Testis (tissue), 3 donors: ENCODE measurements around the gene CAPN1. TPM values are rescaled to one million over a fixed set of nuclear protein-coding genes. Genes with fewer than 3 reads are reported as not detected.

Source experiments
- DNase-seq: peaks from one replicate; pipeline ENCODE4 v3.0.0-alpha.2; 2019
- H3K27ac ChIP-seq, 2 donors: fragments of 200-600 bp; sonication (generic); one replicate each; pipeline ENCODE4 v1.5.1; 2019
- H3K27me3 ChIP-seq: fragments of 200-600 bp; sonication (generic); one replicate; pipeline ENCODE4 v1.5.1; 2019
- H3K36me3 ChIP-seq: fragments of 200-600 bp; sonication (generic); one replicate; pipeline ENCODE4 v1.5.1; 2017; ENCODE audit warnings: low read depth; ENCODE audit errors: missing control alignments
- H3K4me1 ChIP-seq: fragments of 200-600 bp; sonication (generic); one replicate; pipeline ENCODE4 v1.5.1; 2019
- H3K4me3 ChIP-seq, 2 donors: fragments of 200-600 bp; sonication (generic); one replicate each; pipeline ENCODE4 v1.5.1; 2017 to 2019
- H3K9me3 ChIP-seq: fragments of 200-600 bp; sonication (generic); one replicate; pipeline ENCODE4 v1.5.1; 2017
- POLR2A ChIP-seq: fragments of 450-650 bp; IDR thresholded peaks from one replicate; pipeline ENCODE4 v1.6.1; 2017; ENCODE audit warnings: antibody characterized with exemption, mild to moderate bottlenecking, moderate library complexity
- WGBS, 2 donors: methylation state at CpG; one replicate each; pipeline ENCODE4 v1.1.5; 2018; 5-methylcytosine and 5-hydroxymethylcytosine counted together
- intact Hi-C: fragments of 100-400 bp; cut with DNase I; formaldehyde crosslinking; loops from one replicate; pipeline ENCODE4 v1.15.1; 2023; ENCODE audit warnings: low total_unique reads
- polyA plus RNA-seq: library from polyadenylated mRNA; stranded (reverse); fragments of 350-450 nt; fragmentation: Illumina TruSeq; extraction: RNeasy Lipid Tissue Mini Kit (QIAGEN cat#74804); gene quantifications from one replicate; pipeline ENCODE4 v1.2.3, GENCODE V29; 2014; ENCODE audit warnings: low read depth, low replicate concordance; ENCODE audit not compliant: insufficient read depth
- total RNA-seq, 2 donors: library from RNA; depleted of rRNA; stranded (reverse); fragments of >200 nt; gene quantifications; one replicate each; pipeline ENCODE4 v1.2.3, GENCODE V29; 2016
- TF ChIP-seq, protein P1 (sequence below), 3 experiments: fragments of 450-650 bp in 2 of 3; fragments of 200-600 bp in 1 of 3; sonication (generic) in 1 of 3; IDR thresholded peaks; one replicate each; pipeline ENCODE4 v1.5.1; 2016 to 2019; ENCODE audit warnings: antibody characterized with exemption in 3 of 3, mild to moderate bottlenecking in 2 of 3, moderate library complexity in 1 of 3

CAPN1 gene
- total and polyA plus RNA-seq, 3 donors from 2014 or later, result 27.3 to 85.3 (median 36.2) TPM

GRCh38 chr11:65188486-65188885 lies 6.8 kb downstream of the CAPN1 start:
- no peak for DNase-seq

GRCh38 chr11:65189191-65189590 lies 7.5 kb downstream of the CAPN1 start:
- H3K9me3 ChIP-seq, result no peaks in the 10 kb centered on the region
- no peak overlapping the region for H3K4me3 ChIP-seq
- H3K27ac ChIP-seq, result no peak overlapping the region
- DNase-seq, result no peak
- H3K36me3 ChIP-seq, result no peaks in the 10 kb centered on the region
- no peaks in the 10 kb centered on the region for H3K4me1 ChIP-seq
- TF ChIP-seq POLR2A, result no peak
- H3K27me3 ChIP-seq, result no peaks in the 10 kb centered on the region
- WGBS, 2 donors, result 84 to 91% methylated on average over 10 of the region's 10 CpGs
- intact Hi-C loops, result no loop called here

More at GRCh38 chr11:65188486-65188885, 6.8 kb downstream of the CAPN1 start:
- intact Hi-C loops, result no loop called here
- WGBS, 2 donors, result 96 to 97% methylated on average over 17 to 18 of the region's 18 CpGs
- Histone ChIP-seq H3K4me3 (no peak overlapping the region), H3K36me3 (no peaks in the 10 kb centered on the region), H3K4me1 (no peaks in the 10 kb centered on the region), H3K27ac (no peak overlapping the region), H3K27me3 (no peaks in the 10 kb centered on the region), H3K9me3 (no peaks in the 10 kb centered on the region)
- no peak for TF ChIP-seq POLR2A
- TF ChIP-seq, protein P1, sequence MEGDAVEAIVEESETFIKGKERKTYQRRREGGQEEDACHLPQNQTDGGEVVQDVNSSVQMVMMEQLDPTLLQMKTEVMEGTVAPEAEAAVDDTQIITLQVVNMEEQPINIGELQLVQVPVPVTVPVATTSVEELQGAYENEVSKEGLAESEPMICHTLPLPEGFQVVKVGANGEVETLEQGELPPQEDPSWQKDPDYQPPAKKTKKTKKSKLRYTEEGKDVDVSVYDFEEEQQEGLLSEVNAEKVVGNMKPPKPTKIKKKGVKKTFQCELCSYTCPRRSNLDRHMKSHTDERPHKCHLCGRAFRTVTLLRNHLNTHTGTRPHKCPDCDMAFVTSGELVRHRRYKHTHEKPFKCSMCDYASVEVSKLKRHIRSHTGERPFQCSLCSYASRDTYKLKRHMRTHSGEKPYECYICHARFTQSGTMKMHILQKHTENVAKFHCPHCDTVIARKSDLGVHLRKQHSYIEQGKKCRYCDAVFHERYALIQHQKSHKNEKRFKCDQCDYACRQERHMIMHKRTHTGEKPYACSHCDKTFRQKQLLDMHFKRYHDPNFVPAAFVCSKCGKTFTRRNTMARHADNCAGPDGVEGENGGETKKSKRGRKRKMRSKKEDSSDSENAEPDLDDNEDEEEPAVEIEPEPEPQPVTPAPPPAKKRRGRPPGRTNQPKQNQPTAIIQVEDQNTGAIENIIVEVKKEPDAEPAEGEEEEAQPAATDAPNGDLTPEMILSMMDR (IDR thresholded peaks at IDR 0.05), result no peak

GRCh38 chr11:65194564-65194963 lies 12.8 kb downstream of the CAPN1 start:
- Histone ChIP-seq H3K27me3 (no peaks in the 10 kb centered on the region), H3K27ac (no peak overlapping the region), H3K9me3 (no peaks in the 10 kb centered on the region), H3K36me3 (no peaks in the 10 kb centered on the region), H3K4me3 (no peak overlapping the region), H3K4me1 (no peaks in the 10 kb centered on the region)
- WGBS, 2 donors, result 93 to 98% methylated on average over 2 of the region's 2 CpGs
- intact Hi-C loops, result no loop called here
- TF ChIP-seq, protein P1 (IDR thresholded peaks at IDR 0.05), result no peak
- no peak for TF ChIP-seq POLR2A
- no peak for DNase-seq

GRCh38 chr11:65204143-65204542 lies 22.4 kb downstream of the CAPN1 start:
- DNase-seq, result no peak

DNA sequence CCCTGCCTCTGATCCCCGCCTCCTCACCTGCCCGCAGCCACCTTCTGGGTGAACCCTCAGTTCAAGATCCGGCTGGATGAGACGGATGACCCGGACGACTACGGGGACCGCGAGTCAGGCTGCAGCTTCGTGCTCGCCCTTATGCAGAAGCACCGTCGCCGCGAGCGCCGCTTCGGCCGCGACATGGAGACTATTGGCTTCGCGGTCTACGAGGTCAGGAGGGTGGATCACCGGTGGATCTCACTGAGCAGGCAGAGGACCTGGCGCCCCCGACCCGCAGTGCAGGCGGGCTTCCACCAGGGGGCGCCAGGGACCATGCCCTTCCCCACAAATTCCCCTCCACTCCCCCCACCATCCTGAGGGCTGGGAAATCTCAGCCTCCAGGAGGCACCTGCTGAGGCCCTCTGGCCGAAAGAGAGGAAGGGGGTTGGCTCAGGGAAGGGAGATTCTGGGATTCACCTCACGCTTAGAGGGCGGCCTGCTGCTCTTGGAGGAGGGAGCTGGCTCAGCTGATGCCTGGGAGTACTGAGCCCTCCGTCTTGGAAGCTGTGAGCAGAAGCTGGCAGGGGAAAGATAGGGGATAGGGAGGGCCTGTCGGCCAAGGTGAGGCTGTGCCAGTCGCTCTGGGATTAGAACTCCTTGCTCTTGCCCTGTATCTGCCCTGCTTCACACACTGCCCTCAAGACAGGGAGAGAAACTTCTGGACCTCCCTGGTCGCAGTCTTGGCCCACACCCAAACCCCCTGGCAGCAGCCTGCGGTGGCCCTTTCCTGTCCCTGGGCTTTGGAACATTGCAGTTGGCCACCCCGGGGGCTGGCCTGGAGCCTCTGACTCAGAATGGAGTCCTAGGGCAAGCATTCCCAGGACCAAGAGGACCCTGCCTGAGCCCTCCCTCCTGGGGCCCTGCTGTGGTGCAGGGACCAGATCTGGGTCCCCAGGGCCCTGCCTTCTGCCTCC lies 23.2 kb downstream of the CAPN1 start:
- Histone ChIP-seq H3K4me1 (no peaks in the 10 kb centered on the region), H3K27ac (no peak overlapping the region), H3K36me3 (no peaks in the 10 kb centered on the region), H3K4me3 (peak overlapping the region in 1 of 2 donors; percentile 27), H3K9me3 (no peaks in the 10 kb centered on the region), H3K27me3 (no peaks in the 10 kb centered on the region)
- intact Hi-C loops, result no loop called here
- no peak for TF ChIP-seq POLR2A
- TF ChIP-seq, protein P1 (IDR thresholded peaks at IDR 0.05), result peak; percentile 64 to 94 (median 80)
- DNase-seq, result peak; percentile 50
- 36 to 56% methylated on average over 16 to 37 of the region's 38 CpGs for WGBS, 2 donors

More at GRCh38 chr11:65204143-65204542, 22.4 kb downstream of the CAPN1 start:
- Histone ChIP-seq H3K27ac (no peak overlapping the region), H3K4me1 (no peaks in the 10 kb centered on the region), H3K36me3 (no peaks in the 10 kb centered on the region), H3K9me3 (no peaks in the 10 kb centered on the region), H3K27me3 (no peaks in the 10 kb centered on the region), H3K4me3 (peak overlapping the region in 1 of 2 donors; percentile 27)
- intact Hi-C loops, result no loop called here
- whole genome bisulfite sequencing, 2 donors, result 75% methylated on average over 13 to 15 of the region's 15 CpGs
- TF ChIP-seq, protein P1 (IDR thresholded peaks at IDR 0.05), result no peak
- no peak for TF ChIP-seq POLR2A
